SH-SY5Y (cell line): ENCODE data around the gene DDX41.

ENCODE experiments used
- GATA2 ChIP-seq: IDR thresholded peaks from 2 replicates; pipeline ENCODE4 v1.6.1; 2011; ENCODE audit warnings: mild to moderate bottlenecking, low read depth, low read length
- GATA3 ChIP-seq: IDR thresholded peaks from 2 replicates; pipeline ENCODE4 v1.6.1; 2011; ENCODE audit warnings: low read depth, mild to moderate bottlenecking, low read length, moderate library complexity

DNA sequence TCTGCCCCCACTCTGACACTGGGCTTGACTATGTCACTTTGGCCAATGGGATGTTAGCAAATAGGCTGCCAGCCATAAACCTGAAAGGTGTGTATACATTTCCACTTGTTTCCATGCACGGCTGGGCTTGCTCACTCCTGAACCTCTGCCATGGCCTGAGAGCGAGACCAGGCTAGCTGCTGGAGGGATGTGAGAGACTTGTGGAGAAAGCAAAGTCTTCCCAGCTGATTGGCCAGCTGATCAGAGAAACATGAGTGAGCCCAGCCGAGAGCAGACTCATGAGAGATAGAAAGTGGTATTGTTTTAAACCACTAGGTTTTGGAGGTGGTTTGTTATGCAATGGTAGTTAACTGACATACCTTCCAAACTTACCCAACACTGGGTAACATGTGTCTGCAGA lies 23.7 kb upstream of the DDX41 start:
- TF ChIP-seq GATA2 (no peak), GATA3 (no peak)
